HepG2 (cell line): ENCODE data around the gene MS4A6A. TPM values are rescaled to one million over a fixed set of nuclear protein-coding genes. Genes with fewer than 3 reads are reported as not detected.

Experiments
- ATAC-seq: fragments of 200-7000 bp; cut with Tn5 transposase; 3 replicates; pipeline ENCODE4 v1.9.1; 2020; ENCODE audit warnings: mild to moderate bottlenecking, moderate library complexity
- BruUV-seq: library from RNA; stranded (reverse); fragments of 400-500 nt; replicated peaks from 2 replicates; lab custom pipeline; 2021; lab: Mats Ljungman, UMichigan
- CTCF ChIA-PET: fragments of 300-600 bp; formaldehyde crosslinking; extraction: SDS; loops from one replicate; lab custom pipeline; 2021; ENCODE audit warnings: low total read pairs, inconsistent platforms, low intra/inter-chr PET ratio; lab: Yijun Ruan, JAX
- POLR2A ChIA-PET: fragments of 350-600 bp; sonication (Branson Sonifier 250); formaldehyde crosslinking; loops from one replicate; lab custom pipeline; 2020; ENCODE audit warnings: antibody characterized with exemption, inconsistent platforms; lab: Yijun Ruan, JAX
- DNase-seq: peaks from one replicate; pipeline ENCODE4 v3.0.0-alpha.2; 2015; ENCODE audit warnings: low spot score
- FAIRE-seq: peaks from 3 replicates; lab custom pipeline; 2011; peaks lifted over from hg19 to GRCh38; lab: Jason Lieb, UNC
- H2AFZ ChIP-seq: one replicate; pipeline ENCODE4 v1.6.1; 2011; ENCODE audit warnings: low read length, inconsistent platforms
- H3K27ac ChIP-seq: fragments of 300-600 bp; 3 replicates; pipeline ENCODE4 v1.8.0; 2011; ENCODE audit warnings: mixed run types, mild to moderate bottlenecking, mixed read lengths, low read length, inconsistent platforms; ENCODE audit not compliant: insufficient read depth; ENCODE audit errors: extremely low read length
- H3K27me3 ChIP-seq, 2 experiments: fragments of 200-600 bp in 1 of 2; 2 replicates in 1 of 2; 3 replicates in 1 of 2; pipeline versions ENCODE4 v1.6.0 to v1.8.0; 2011; ENCODE audit warnings: low read length in 2 of 2, mild to moderate bottlenecking in 2 of 2, moderate library complexity in 2 of 2, inconsistent platforms in 1 of 2; ENCODE audit not compliant: insufficient read depth in 2 of 2, control insufficient read depth in 1 of 2
- H3K36me3 ChIP-seq, 2 experiments: fragments of 200-600 bp in 1 of 2; replicated peaks in 1 of 2; 2 replicates in 1 of 2; 3 replicates in 1 of 2; pipeline versions ENCODE4 v1.5.1 to v1.8.0; 2011; ENCODE audit warnings: low read length in 2 of 2, inconsistent platforms in 1 of 2; ENCODE audit not compliant: insufficient read depth in 2 of 2, control insufficient read depth in 1 of 2
- H3K4me1 ChIP-seq: 2 replicates; pipeline ENCODE4 v1.5.1; 2012; ENCODE audit warnings: low read length, inconsistent platforms; ENCODE audit not compliant: insufficient read depth
- H3K4me2 ChIP-seq: 2 replicates; pipeline ENCODE4 v1.6.0; 2011; ENCODE audit warnings: low read depth, low read length, inconsistent platforms
- H3K4me3 ChIP-seq, 3 experiments: fragments of 200-600 bp in 1 of 3; sonication (generic), shearing (Covaris generic) in 1 of 3; replicated peaks in 1 of 3; 2 replicates each; pipeline ENCODE4 v1.5.1; 2011 to 2016; ENCODE audit warnings: low read length in 3 of 3, inconsistent platforms in 2 of 3, low read depth in 2 of 3, mild to moderate bottlenecking in 2 of 3, control low read depth in 1 of 3, mixed read lengths in 1 of 3; ENCODE audit not compliant: insufficient read depth in 1 of 3
- H3K79me2 ChIP-seq: one replicate; pipeline ENCODE4 v1.6.1; 2011; ENCODE audit warnings: low read length, inconsistent platforms; ENCODE audit not compliant: insufficient read depth
- H3K9ac ChIP-seq: 2 replicates; pipeline ENCODE4 v1.6.0; 2011; ENCODE audit warnings: mild to moderate bottlenecking, low read depth, low read length, inconsistent platforms; ENCODE audit not compliant: insufficient read depth
- H3K9me3 ChIP-seq: 2 replicates; pipeline ENCODE4 v1.5.1; 2012; ENCODE audit warnings: mild to moderate bottlenecking, low read length
- H4K20me1 ChIP-seq: 2 replicates; pipeline ENCODE4 v1.6.0; 2011; ENCODE audit warnings: inconsistent platforms, mild to moderate bottlenecking, low read length, moderate library complexity; ENCODE audit not compliant: insufficient read depth
- ARHGAP35 ChIP-seq: sonication (generic); formaldehyde crosslinking; IDR thresholded peaks from 2 replicates; pipeline ENCODE4 v1.9.0; 2022; ENCODE audit warnings: mild to moderate bottlenecking, inconsistent platforms, moderate library complexity, missing genetic modification reagents, borderline replicate concordance
- HHEX ChIP-seq: IDR thresholded peaks from 2 replicates; pipeline ENCODE4 v1.6.1; 2016; ENCODE audit warnings: control low read depth
- SMC3 ChIP-seq: IDR thresholded peaks from 2 replicates; pipeline ENCODE4 v1.6.1; 2011; ENCODE audit warnings: low read length, improper control_type of control experiment
- SP1 ChIP-seq, 2 experiments: fragments of 450-650 bp in 1 of 2; sonication (generic) in 1 of 2; formaldehyde crosslinking in 1 of 2; IDR thresholded peaks; 2 replicates each; pipeline versions ENCODE4 v1.4.0 to v1.6.1; 2016 to 2020; ENCODE audit warnings: missing genetic modification reagents in 1 of 2
- SPEN ChIP-seq: sonication (generic); formaldehyde crosslinking; IDR thresholded peaks from 2 replicates; pipeline ENCODE4 v1.5.1; 2020; ENCODE audit warnings: low read depth, mild to moderate bottlenecking, missing genetic modification reagents
- SRSF4 ChIP-seq: fragments of 200-400 bp; formaldehyde crosslinking; IDR thresholded peaks from one replicate; pipeline ENCODE4 v1.6.1; 2018; ENCODE audit warnings: mild to moderate bottlenecking, low read depth, low read length, moderate library complexity; ENCODE audit not compliant: poor library complexity, severe bottlenecking
- WIZ ChIP-seq: sonication (generic); formaldehyde crosslinking; IDR thresholded peaks from 2 replicates; pipeline ENCODE4 v1.5.1; 2020; ENCODE audit warnings: mild to moderate bottlenecking, missing genetic modification reagents
- ZBTB3 ChIP-seq: sonication (generic); formaldehyde crosslinking; IDR thresholded peaks from 2 replicates; pipeline ENCODE4 v1.4.0; 2020; ENCODE audit warnings: low read depth, mild to moderate bottlenecking, moderate library complexity, missing genetic modification reagents, borderline replicate concordance
- ZC3H4 ChIP-seq: sonication (generic); formaldehyde crosslinking; IDR thresholded peaks from 2 replicates; pipeline ENCODE4 v1.4.0; 2020; ENCODE audit warnings: missing genetic modification reagents, borderline replicate concordance
- ZFAT ChIP-seq: sonication (generic); formaldehyde crosslinking; conservative IDR thresholded peaks from 2 replicates; pipeline ENCODE4 v1.8.1; 2023; ENCODE audit warnings: missing genetic modification reagents, inconsistent platforms
- ZNF136 ChIP-seq: sonication (generic); formaldehyde crosslinking; IDR thresholded peaks from 2 replicates; pipeline ENCODE4 v1.8.1; 2022; ENCODE audit warnings: low read depth, mild to moderate bottlenecking, moderate library complexity, missing genetic modification reagents
- ZNF224 ChIP-seq: sonication (generic); formaldehyde crosslinking; IDR thresholded peaks from 2 replicates; pipeline ENCODE4 v1.5.0; 2020; ENCODE audit warnings: mild to moderate bottlenecking, missing genetic modification reagents
- ZNF296 ChIP-seq: sonication (generic); formaldehyde crosslinking; conservative IDR thresholded peaks from 2 replicates; pipeline ENCODE4 v1.5.0; 2020; ENCODE audit warnings: mild to moderate bottlenecking, missing genetic modification reagents
- ZNF441 ChIP-seq: sonication (generic); formaldehyde crosslinking; IDR thresholded peaks from 2 replicates; pipeline ENCODE4 v1.7.0; 2021; ENCODE audit warnings: missing genetic modification reagents, borderline replicate concordance
- ZNF670 ChIP-seq: sonication (generic); formaldehyde crosslinking; IDR thresholded peaks from 2 replicates; pipeline ENCODE4 v1.8.0; 2022; ENCODE audit warnings: mild to moderate bottlenecking, missing genetic modification reagents, borderline replicate concordance
- WGBS: methylation state at CpG from one replicate; pipeline ENCODE4 v1.1.6; 2017; ENCODE audit warnings: low lambda C conversion rate; 5-methylcytosine and 5-hydroxymethylcytosine counted together
- in situ Hi-C: cut with HindIII; loops from 2 replicates; pipeline ENCODE4 v1.10.0; 2017; ENCODE audit warnings: low pct_unique_long_range_greater_than_20kb; ENCODE audit not compliant: extremely low pct_ligation_motif_present
- intact Hi-C: fragments of 100-400 bp; cut with micrococcal nuclease; formaldehyde crosslinking; loops from one replicate; pipeline ENCODE4 v1.10.0; 2022; ENCODE audit not compliant: unreplicated experiment
- polyA plus RNA-seq, 8 experiments: library from polyadenylated mRNA; depleted of rRNA in 3 of 8; stranded (reverse) in 7 of 8; unstranded in 1 of 8; fragments of >200 nt; fragmentation: Illumina TruSeq in 4 of 8; extraction: Trizol in 4 of 8; gene quantifications; 2 replicates each; pipeline versions ENCODE4 v1.2.1 to v1.2.3, GENCODE V29; 2011 to 2016; ENCODE audit warnings: low read depth in 4 of 8, missing spikeins in 1 of 8, mixed read lengths in 1 of 8; ENCODE audit not compliant: insufficient read depth in 1 of 8
- total RNA-seq, 5 experiments: library from RNA; depleted of rRNA; stranded (reverse); fragments of >200 nt; fragmentation: Illumina TruSeq; extraction: Trizol; gene quantifications; 2 replicates each; pipeline ENCODE4 v1.2.3, GENCODE V29; 2016; ENCODE audit warnings: low read depth in 1 of 5
- TF ChIP-seq, protein P1 (sequence below): sonication (generic); formaldehyde crosslinking; IDR thresholded peaks from 2 replicates; pipeline ENCODE4 v1.5.1; 2020; ENCODE audit warnings: missing genetic modification reagents, mild to moderate bottlenecking, borderline replicate concordance
- TF ChIP-seq, protein P2 (sequence below): sonication (generic); formaldehyde crosslinking; IDR thresholded peaks from 2 replicates; pipeline ENCODE4 v1.8.0; 2022; ENCODE audit warnings: missing genetic modification reagents, mild to moderate bottlenecking, inconsistent platforms, borderline replicate concordance

Gene MS4A6A
- total and polyA plus RNA-seq, 2 of the 13 experiments (the other 11 are each of a cell fraction or from before 2014, with no cell fraction given), result not detected

DNA sequence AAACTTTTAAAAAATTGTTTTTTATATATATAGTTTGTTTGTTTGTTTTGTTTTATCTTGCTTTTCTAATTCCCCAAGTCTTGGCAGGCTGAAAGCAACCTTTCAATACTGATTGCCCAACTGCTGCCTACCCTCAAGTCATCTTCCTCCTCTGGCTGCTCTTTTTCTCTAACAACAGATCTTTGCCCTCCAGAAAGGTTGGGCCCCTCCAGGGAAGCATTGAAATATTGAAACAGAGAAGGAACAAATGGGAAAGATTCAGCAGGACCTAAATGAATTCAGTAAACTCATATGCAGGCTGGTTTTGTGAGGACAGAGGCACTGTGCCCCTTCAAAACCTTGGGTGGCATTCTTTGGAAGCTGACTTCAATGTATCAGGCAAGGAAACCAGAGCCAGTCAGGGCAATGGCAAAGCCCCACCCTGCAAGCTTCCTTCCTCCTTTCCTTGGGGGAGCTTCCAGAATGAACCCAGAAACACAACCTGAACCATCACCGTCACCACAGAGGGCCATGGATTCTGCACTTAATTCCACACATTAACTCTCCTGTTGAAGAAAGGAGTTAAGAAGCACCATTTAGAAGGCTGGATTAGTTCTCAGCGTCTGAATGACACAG, 815 bp upstream of the MS4A6A start:
- in situ Hi-C loops (no loop called here), intact Hi-C loops (no loop called here)
- TF ChIP-seq HHEX (CRISPR knock-in tag) (no peak), ZFAT (CRISPR knock-in tag) (no peak), ZBTB3 (CRISPR knock-in tag) (no peak), ZC3H4 (CRISPR knock-in tag) (no peak), ZNF136 (CRISPR knock-in tag) (no peak), ZNF670 (CRISPR knock-in tag) (no peak), ZNF296 (CRISPR knock-in tag) (no peak)
- ChIA-PET POLR2A (no interaction called here), CTCF (no interaction called here)
- ATAC-seq, result no peak
- no peaks in the 10 kb centered on the region; a peak in 1 of 5 replicates for H3K27me3 ChIP-seq
- H3K4me2 ChIP-seq, result no peak overlapping the region
- H3K27ac ChIP-seq, result no peak overlapping the region
- H3K9me3 ChIP-seq, result no peaks in the 10 kb centered on the region
- no peak overlapping the region for H3K4me3 ChIP-seq
- no peak overlapping the region for H3K9ac ChIP-seq
- H3K36me3 ChIP-seq, result no peaks in the 10 kb centered on the region
- H4K20me1 ChIP-seq, result no peaks in the 10 kb centered on the region
- no peak overlapping the region for H2AFZ ChIP-seq
- no peak for FAIRE-seq
- H3K79me2 ChIP-seq, result no peaks in the 10 kb centered on the region
- 0% methylated on average over 2 of the region's 2 CpGs for WGBS
- DNase-seq, result no peak
- no peaks in the 10 kb centered on the region for H3K4me1 ChIP-seq
- no TSS peak for BruUV-seq

DNA sequence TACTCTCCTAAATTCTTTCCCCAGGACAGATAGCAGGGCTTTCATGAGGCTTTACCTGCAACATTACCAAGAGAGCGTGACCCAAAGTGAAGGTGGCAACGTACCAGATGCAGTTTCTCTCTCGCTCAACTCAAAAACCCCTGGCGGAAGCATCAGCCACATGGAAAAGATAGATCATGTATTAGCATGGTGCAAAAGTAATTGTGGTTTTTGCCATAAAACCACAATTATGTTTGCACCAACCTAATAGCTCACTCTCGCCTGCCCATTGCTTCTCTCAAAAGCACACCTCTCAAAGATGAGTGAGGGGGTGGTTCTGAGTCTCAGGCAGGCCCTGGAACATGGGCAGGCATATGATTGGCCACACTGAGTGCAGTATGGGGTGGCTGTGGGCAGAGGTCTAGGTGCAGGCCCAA, 7.0 kb downstream of the MS4A6A start:
- ATAC-seq, result no peak
- no peaks in the 10 kb centered on the region for H3K4me1 ChIP-seq
- no peaks in the 10 kb centered on the region for H3K9me3 ChIP-seq
- no peak overlapping the region for H3K9ac ChIP-seq
- H3K79me2 ChIP-seq, result no peaks in the 10 kb centered on the region
- no peak overlapping the region for H3K27ac ChIP-seq
- no peak overlapping the region for H2AFZ ChIP-seq
- H3K27me3 ChIP-seq, result no peaks in the 10 kb centered on the region
- no peak for DNase-seq
- H3K4me2 ChIP-seq, result no peak overlapping the region
- ChIA-PET CTCF (no interaction called here), POLR2A (no interaction called here)
- intact Hi-C loops (no loop called here), in situ Hi-C loops (no loop called here)
- no TSS peak for BruUV-seq
- H3K36me3 ChIP-seq, result no peaks in the 10 kb centered on the region
- FAIRE-seq, result no peak
- H3K4me3 ChIP-seq, result no peak overlapping the region
- WGBS, result 44% methylated on average over 5 of the region's 5 CpGs
- no peaks in the 10 kb centered on the region for H4K20me1 ChIP-seq
- TF ChIP-seq SP1 (IDR thresholded peaks at IDR 0.05) (no peak), SP1 (CRISPR knock-in tag; IDR thresholded peaks at IDR 0.05) (no peak), ARHGAP35 (no peak), WIZ (no peak), SRSF4 (no peak), ZNF441 (CRISPR knock-in tag) (no peak), SMC3 (no peak), ZNF224 (no peak), SPEN (CRISPR knock-in tag) (no peak)
- TF ChIP-seq, protein P1, sequence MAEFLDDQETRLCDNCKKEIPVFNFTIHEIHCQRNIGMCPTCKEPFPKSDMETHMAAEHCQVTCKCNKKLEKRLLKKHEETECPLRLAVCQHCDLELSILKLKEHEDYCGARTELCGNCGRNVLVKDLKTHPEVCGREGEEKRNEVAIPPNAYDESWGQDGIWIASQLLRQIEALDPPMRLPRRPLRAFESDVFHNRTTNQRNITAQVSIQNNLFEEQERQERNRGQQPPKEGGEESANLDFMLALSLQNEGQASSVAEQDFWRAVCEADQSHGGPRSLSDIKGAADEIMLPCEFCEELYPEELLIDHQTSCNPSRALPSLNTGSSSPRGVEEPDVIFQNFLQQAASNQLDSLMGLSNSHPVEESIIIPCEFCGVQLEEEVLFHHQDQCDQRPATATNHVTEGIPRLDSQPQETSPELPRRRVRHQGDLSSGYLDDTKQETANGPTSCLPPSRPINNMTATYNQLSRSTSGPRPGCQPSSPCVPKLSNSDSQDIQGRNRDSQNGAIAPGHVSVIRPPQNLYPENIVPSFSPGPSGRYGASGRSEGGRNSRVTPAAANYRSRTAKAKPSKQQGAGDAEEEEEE, result no peak
- TF ChIP-seq, protein P2, sequence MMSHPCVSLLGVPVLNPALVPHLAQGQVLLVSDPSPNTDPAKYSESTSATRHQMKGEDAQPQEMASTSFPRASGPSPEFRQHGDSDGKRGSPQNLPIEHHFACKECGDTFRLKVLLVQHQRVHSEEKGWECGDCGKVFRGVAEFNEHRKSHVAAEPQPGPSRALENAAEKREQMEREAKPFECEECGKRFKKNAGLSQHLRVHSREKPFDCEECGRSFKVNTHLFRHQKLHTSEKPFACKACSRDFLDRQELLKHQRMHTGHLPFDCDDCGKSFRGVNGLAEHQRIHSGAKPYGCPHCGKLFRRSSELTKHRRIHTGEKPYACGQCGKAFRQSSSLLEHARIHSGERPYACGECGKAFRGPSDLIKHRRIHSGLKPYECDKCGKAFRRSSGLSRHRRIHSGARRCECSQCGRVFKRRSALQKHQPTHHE, result no peak
